A549 (cell line): Measurements from ENCODE around the gene FOCAD. TPM values are rescaled to one million over a fixed set of nuclear protein-coding genes. Genes with fewer than 3 reads are reported as not detected.

ENCODE experiments used
- ATAC-seq, 2 experiments: fragments of 200-7000 bp in 1 of 2; fragments of >200 bp in 1 of 2; cut with Nextera tagmentation in 1 of 2; cut with Tn5 transposase in 1 of 2; 3 replicates each; pipeline versions ENCODE4 v1.8.0 to v1.9.1; 2018 to 2020; ENCODE audit warnings: mild to moderate bottlenecking in 1 of 2, moderate library complexity in 1 of 2
- CTCF ChIA-PET: fragments of 300-600 bp; sonication (Branson Sonifier 250); formaldehyde crosslinking; extraction: SDS; loops from one replicate; lab custom pipeline; 2021; ENCODE audit warnings: antibody characterized with exemption, inconsistent platforms; lab: Yijun Ruan, JAX
- POLR2A ChIA-PET: fragments of 350-600 bp; formaldehyde crosslinking; extraction: SDS; loops from one replicate; lab custom pipeline; 2021; ENCODE audit warnings: antibody characterized with exemption, inconsistent platforms; lab: Yijun Ruan, JAX
- DNase-seq, 2 experiments: peaks; one replicate each; pipeline versions ENCODE4 v3.0.0 to v3.0.0-alpha.2; 2011 to 2016; ENCODE audit warnings: low read depth in 1 of 2, low spot score in 1 of 2
- FAIRE-seq: peaks from 2 replicates; lab custom pipeline; 2011; peaks lifted over from hg19 to GRCh38; lab: Jason Lieb, UNC
- H3K27ac ChIP-seq, 2 experiments: fragments of >200 bp; sonication (Bioruptor Twin); formaldehyde crosslinking; 3 replicates each; pipeline ENCODE4 v1.5.1; 2016 to 2017
- H3K4me1 ChIP-seq: fragments of >200 bp; sonication (Bioruptor Twin); formaldehyde crosslinking; 3 replicates; pipeline ENCODE4 v1.6.1; 2016
- H3K4me2 ChIP-seq: fragments of >200 bp; sonication (Bioruptor Twin); formaldehyde crosslinking; 3 replicates; pipeline ENCODE4 v1.6.1; 2016
- H3K4me3 ChIP-seq: fragments of >200 bp; sonication (Bioruptor Twin); formaldehyde crosslinking; 3 replicates; pipeline ENCODE4 v1.5.1; 2016
- H3K9me3 ChIP-seq: fragments of >200 bp; sonication (Bioruptor Twin); formaldehyde crosslinking; 3 replicates; pipeline ENCODE4 v1.6.1; 2016
- CBX2 ChIP-seq: fragments of 200-600 bp; sonication (generic); IDR thresholded peaks from 2 replicates; pipeline ENCODE4 v1.6.1; 2016; ENCODE audit warnings: low read depth, mild to moderate bottlenecking, borderline replicate concordance
- CEBPB ChIP-seq, 2 experiments: fragments of >200 bp in 1 of 2; sonication (Bioruptor Twin) in 1 of 2; formaldehyde crosslinking in 1 of 2; IDR thresholded peaks; 2 replicates each; pipeline ENCODE4 v1.6.1; 2012 to 2016
- CHD4 ChIP-seq: fragments of 200-600 bp; sonication (generic); IDR thresholded peaks from 2 replicates; pipeline ENCODE4 v1.6.1; 2016; ENCODE audit warnings: antibody characterized with exemption, mild to moderate bottlenecking, borderline replicate concordance
- ELK1 ChIP-seq: fragments of 150-350 bp; IDR thresholded peaks from 2 replicates; pipeline ENCODE4 v1.6.1; 2014; ENCODE audit warnings: low read depth, mild to moderate bottlenecking, low read length
- FOXS1 ChIP-seq: fragments of 250-450 bp; sonication (Bioruptor Pico); IDR thresholded peaks from 2 replicates; pipeline ENCODE4 v1.5.0; 2020; ENCODE audit warnings: mild to moderate bottlenecking, moderate library complexity
- GATA3 ChIP-seq: IDR thresholded peaks from 2 replicates; pipeline ENCODE4 v1.6.1; 2012; ENCODE audit warnings: borderline replicate concordance
- HDAC2 ChIP-seq: fragments of 200-600 bp; sonication (generic); IDR thresholded peaks from 2 replicates; pipeline ENCODE4 v1.6.1; 2016
- HES2 ChIP-seq: fragments of >200 bp; sonication (Bioruptor Twin); formaldehyde crosslinking; IDR thresholded peaks from 2 replicates; pipeline ENCODE4 v1.6.1; 2016
- HMGXB4 ChIP-seq: fragments of 250-450 bp; sonication (Bioruptor Pico); IDR thresholded peaks from 2 replicates; pipeline ENCODE4 v1.5.0; 2021; ENCODE audit warnings: mild to moderate bottlenecking, moderate library complexity, borderline replicate concordance
- HOXA7 ChIP-seq: fragments of 250-450 bp; sonication (Bioruptor Pico); IDR thresholded peaks from 2 replicates; pipeline ENCODE4 v1.5.0; 2020; ENCODE audit warnings: mild to moderate bottlenecking, moderate library complexity
- HOXB13 ChIP-seq: fragments of 250-450 bp; sonication (Bioruptor Pico); IDR thresholded peaks from 2 replicates; pipeline ENCODE4 v1.5.0; 2020; ENCODE audit warnings: low read depth, mild to moderate bottlenecking, moderate library complexity
- JUN ChIP-seq, 2 experiments: fragments of >200 bp; sonication (Bioruptor Twin); formaldehyde crosslinking; IDR thresholded peaks; 2 replicates in 1 of 2; 3 replicates in 1 of 2; pipeline ENCODE4 v1.6.1; 2016 to 2017
- MAFK ChIP-seq: fragments of 450-650 bp; IDR thresholded peaks from 2 replicates; pipeline ENCODE4 v1.6.1; 2014; ENCODE audit not compliant: partially characterized antibody
- MAX ChIP-seq: IDR thresholded peaks from 2 replicates; pipeline ENCODE4 v1.6.1; 2012
- MYC ChIP-seq: IDR thresholded peaks from 2 replicates; pipeline ENCODE4 v1.6.1; 2012; ENCODE audit warnings: mild to moderate bottlenecking, inconsistent platforms, low read length, improper control_type of control experiment, borderline replicate concordance
- NPAS2 ChIP-seq: fragments of 250-450 bp; sonication (Bioruptor Pico); IDR thresholded peaks from 2 replicates; pipeline ENCODE4 v1.8.0; 2022; ENCODE audit warnings: mild to moderate bottlenecking, moderate library complexity, borderline replicate concordance
- NR3C1 ChIP-seq: fragments of >200 bp; sonication (Bioruptor Twin); formaldehyde crosslinking; IDR thresholded peaks from 3 replicates; pipeline ENCODE4 v1.6.1; 2017
- PHF8 ChIP-seq: fragments of 200-600 bp; sonication (generic); IDR thresholded peaks from 2 replicates; pipeline ENCODE4 v1.6.1; 2016; ENCODE audit warnings: low read depth, mild to moderate bottlenecking, antibody characterized with exemption, moderate library complexity, borderline replicate concordance
- POLR2AphosphoS2 ChIP-seq: conservative IDR thresholded peaks from 2 replicates; pipeline ENCODE4 v1.6.1; 2012; ENCODE audit warnings: low read length, improper control_type of control experiment, inconsistent platforms
- RAD21 ChIP-seq, 2 experiments: fragments of >200 bp in 1 of 2; sonication (Bioruptor Twin) in 1 of 2; formaldehyde crosslinking in 1 of 2; IDR thresholded peaks in 1 of 2; conservative IDR thresholded peaks in 1 of 2; 2 replicates in 1 of 2; 3 replicates in 1 of 2; pipeline ENCODE4 v1.6.1; 2012 to 2018; ENCODE audit warnings: inconsistent platforms in 1 of 2
- REST ChIP-seq: fragments of 200-600 bp; sonication (generic); IDR thresholded peaks from 2 replicates; pipeline ENCODE4 v1.6.1; 2016; ENCODE audit warnings: antibody characterized with exemption, mild to moderate bottlenecking, moderate library complexity
- RNF2 ChIP-seq: fragments of 200-600 bp; sonication (generic); IDR thresholded peaks from 2 replicates; pipeline ENCODE4 v1.6.1; 2016; ENCODE audit warnings: low read depth, mild to moderate bottlenecking, antibody characterized with exemption, moderate library complexity, borderline replicate concordance
- ZC3H11A ChIP-seq: fragments of 450-650 bp; IDR thresholded peaks from 2 replicates; pipeline ENCODE4 v1.6.1; 2014; ENCODE audit warnings: antibody characterized with exemption, mild to moderate bottlenecking
- WGBS: methylation state at CpG from one replicate; pipeline ENCODE4 v1.1.6; 2017; ENCODE audit errors: missing lambda C conversion rate; 5-methylcytosine and 5-hydroxymethylcytosine counted together
- polyA plus RNA-seq, 4 experiments: library from polyadenylated mRNA; depleted of rRNA in 3 of 4; stranded (reverse); fragments of >200 nt; fragmentation: RNase III in 1 of 4; extraction: RNeasy Plus Mini Kit Qiagen cat#74134 plus additional on column Dnase treatment in 1 of 4; gene quantifications; 2 replicates in 3 of 4; 3 replicates in 1 of 4; pipeline ENCODE4 v1.2.3, GENCODE V29; 2011 to 2017

Gene FOCAD
- polyA plus RNA-seq, 2 of the 4 experiments (the other 2 are of a cell fraction), result 22.0 to 53.8 TPM

GRCh38 chr9:20646656-20647055 lies 37.4 kb upstream of the FOCAD start (continued):
- no peak for TF ChIP-seq REST
- TF ChIP-seq GATA3, result no peak
- no peak for TF ChIP-seq MAFK
- no peak for TF ChIP-seq HDAC2
- no peak for TF ChIP-seq HOXA7 (CRISPR knock-in tag)
- TF ChIP-seq FOXS1 (CRISPR knock-in tag), result no peak
- TF ChIP-seq HOXB13 (CRISPR knock-in tag), result no peak

GRCh38 chr9:20649381-20649780 lies 34.7 kb upstream of the FOCAD start:
- no peak overlapping the region for H3K4me2 ChIP-seq
- no peak overlapping the region for H3K27ac ChIP-seq
- H3K4me1 ChIP-seq, result no peaks in the 10 kb centered on the region
- no peaks in the 10 kb centered on the region for H3K9me3 ChIP-seq
- 83% methylated on average over 1 of the region's 1 CpG for WGBS
- DNase-seq (no peak), ATAC-seq (no peak), FAIRE-seq (no peak)
- H3K4me3 ChIP-seq, result no peak overlapping the region
- TF ChIP-seq CHD4, result no peak
- TF ChIP-seq PHF8, result no peak
- TF ChIP-seq HMGXB4 (CRISPR knock-in tag), result no peak
- no peak for TF ChIP-seq MAX
- TF ChIP-seq POLR2AphosphoS2, result no peak
- no peak for TF ChIP-seq NPAS2
- TF ChIP-seq MYC, result no peak
- TF ChIP-seq JUN (IDR thresholded peaks at IDR 0.05), result no peak
- no peak for TF ChIP-seq HES2
- TF ChIP-seq ZC3H11A, result no peak
- no peak for TF ChIP-seq NR3C1
- no peak for TF ChIP-seq CEBPB (IDR thresholded peaks at IDR 0.05)
- no peak for TF ChIP-seq RNF2
- no peak for TF ChIP-seq RAD21 (conservative IDR thresholded peaks at IDR 0.05 in 1 of 2, IDR thresholded peaks at IDR 0.05 in 1 of 2)
- TF ChIP-seq ELK1, result no peak
- no peak for TF ChIP-seq CBX2
- ChIA-PET POLR2A (no interaction called here), CTCF (interaction anchor here (1.0 to 1.4 kb wide), 2 partner anchors 25 to 292 kb away, joined by 3 to 6 read pairs; no protein-coding TSS in a partner anchor)
